SHP77 (cell line): ENCODE measurements around the gene AZGP1.
"Not testable (repeated sequence)": the region's sequence is repeated elsewhere in the genome, so short reads cannot be mapped to it uniquely, and the experiment has no call there.

ENCODE experiments used
- DNase-seq, 2 experiments: peaks; one replicate each; lab custom pipeline; 2025; lab: John Stamatoyannopoulos, UW

The AZGP1 gene

DNA sequence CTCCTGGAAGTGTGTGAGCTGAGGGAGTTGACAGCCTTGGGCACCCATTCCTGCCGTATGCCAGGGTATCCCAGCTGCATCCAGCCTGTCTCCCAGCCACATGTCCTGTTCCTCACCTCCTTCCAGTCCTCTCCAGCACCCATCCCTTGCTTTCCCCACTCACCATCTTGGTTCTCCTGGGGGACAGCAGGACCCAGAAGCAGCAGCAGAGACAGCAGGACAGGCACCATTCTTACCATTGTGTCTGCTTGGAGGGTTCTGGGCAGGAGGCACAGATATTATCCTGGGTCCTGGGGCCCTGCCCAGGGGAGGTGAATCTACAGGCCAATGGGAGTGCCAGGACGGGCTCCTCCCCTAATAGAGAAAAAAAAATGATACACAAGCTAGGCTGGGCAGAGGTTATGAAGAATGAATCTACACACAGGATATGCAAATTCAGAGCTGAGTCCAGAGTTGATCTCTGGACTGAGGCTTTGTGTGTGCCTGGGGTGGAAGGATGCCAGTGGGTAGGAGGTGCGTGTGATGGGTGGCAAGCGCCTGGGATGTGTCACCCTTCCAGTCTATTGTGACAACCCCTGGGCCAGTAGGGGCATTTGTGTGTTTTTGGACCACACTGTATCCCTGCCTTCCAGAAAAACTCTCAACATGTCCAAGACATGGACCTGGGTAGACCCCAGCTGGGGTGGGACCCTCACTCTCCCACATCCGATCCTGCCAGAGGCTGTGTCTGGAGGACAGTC lies at the start of gene AZGP1:
AZGP1 (minus strand) TSS at position 250 of the 740 bp plus-strand sequence; CDS start at position 239, 11 bp downstream.
- no peak for DNase-seq

DNA sequence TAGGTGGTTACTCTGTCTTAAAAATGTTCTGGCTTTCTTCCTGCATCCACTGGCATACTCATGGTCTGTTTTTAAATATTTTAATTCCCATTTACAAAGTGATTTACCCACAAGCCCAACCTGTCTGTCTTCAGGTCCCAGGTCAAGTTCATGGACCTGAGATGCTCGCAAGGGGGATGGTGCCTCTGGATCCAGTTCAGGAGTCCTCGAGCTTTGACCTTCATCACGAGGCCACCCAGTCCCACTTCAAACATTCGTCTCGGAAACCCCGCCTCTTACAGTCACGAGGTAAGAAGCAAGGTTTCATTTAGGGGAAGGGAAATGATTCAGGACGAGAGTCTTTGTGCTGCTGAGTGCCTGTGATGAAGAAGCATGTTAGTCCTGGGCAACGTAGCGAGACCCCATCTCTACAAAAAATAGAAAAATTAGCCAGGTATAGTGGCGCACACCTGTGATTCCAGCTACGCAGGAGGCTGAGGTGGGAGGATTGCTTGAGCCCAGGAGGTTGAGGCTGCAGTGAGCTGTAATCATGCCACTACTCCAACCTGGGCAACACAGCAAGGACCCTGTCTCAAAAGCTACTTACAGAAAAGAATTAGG lies 48.3 kb upstream of the AZGP1 start:
- no peak for DNase-seq

DNA sequence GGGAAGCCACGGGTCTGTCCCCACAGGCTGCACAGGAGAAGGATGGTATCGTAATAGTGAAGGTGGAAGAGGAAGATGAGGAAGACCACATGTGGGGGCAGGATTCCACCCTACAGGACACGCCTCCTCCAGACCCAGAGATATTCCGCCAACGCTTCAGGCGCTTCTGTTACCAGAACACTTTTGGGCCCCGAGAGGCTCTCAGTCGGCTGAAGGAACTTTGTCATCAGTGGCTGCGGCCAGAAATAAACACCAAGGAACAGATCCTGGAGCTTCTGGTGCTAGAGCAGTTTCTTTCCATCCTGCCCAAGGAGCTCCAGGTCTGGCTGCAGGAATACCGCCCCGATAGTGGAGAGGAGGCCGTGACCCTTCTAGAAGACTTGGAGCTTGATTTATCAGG lies 47.7 kb upstream of the AZGP1 start:
- no peak for DNase-seq

DNA sequence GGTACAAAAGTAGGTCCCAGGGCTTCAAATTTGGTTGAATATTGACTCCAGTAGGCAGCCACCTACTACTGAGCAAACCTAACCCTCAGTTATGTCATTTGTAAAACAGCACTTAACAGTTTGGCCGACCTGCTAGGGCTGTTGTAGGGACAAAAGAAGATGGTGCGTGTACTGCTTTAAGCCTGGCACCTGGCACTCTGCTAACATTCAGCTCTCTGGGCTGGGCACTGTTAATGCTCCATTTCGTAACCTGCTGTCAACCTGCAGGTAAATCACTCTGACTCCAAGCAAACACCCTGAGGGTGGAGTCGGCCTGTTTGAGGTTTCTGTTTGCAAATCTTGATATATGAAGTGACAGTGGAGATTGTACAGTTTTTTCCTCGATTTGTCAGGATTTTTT lies 46.8 kb upstream of the AZGP1 start:
- DNase-seq = no peak

DNA sequence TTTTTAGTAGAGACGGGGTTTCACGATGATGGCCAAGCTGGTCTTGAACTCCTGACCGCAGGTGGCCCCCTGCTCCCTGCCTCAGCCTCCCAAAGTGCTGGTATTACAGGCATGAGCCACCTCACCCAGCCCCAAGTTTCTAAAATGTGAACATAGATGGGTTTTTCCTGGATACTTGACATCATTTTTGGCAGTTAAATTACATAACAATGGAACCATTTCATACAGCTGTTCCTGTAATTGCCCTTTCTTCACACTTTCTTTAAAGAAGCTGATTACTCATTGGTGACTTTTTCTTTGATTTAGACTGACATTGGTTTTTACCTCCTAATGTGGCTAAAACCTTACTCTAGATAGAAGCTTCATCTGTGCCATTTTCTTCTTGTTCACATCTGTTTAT lies 45.5 kb upstream of the AZGP1 start:
- no peak for DNase-seq

DNA sequence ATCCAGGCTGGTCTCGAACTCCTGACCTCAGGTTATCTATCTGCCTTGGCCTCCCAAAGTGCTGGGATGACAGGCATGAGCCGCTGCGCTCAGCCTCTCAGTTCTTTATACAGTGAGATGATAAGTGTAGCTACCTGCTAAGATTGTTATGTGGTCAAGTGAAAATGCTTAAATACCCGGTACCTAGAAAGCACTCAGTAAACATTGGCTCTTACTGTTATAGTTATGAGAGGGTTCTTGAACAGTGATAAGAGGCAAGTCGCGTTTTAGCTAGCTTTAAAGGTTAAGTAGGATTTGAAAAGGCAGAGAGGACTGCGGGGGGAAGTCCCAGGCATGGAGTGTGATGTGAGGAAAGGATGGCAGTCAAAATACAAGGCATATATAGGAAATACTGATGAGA lies 44.1 kb upstream of the AZGP1 start:
- no peak for DNase-seq

DNA sequence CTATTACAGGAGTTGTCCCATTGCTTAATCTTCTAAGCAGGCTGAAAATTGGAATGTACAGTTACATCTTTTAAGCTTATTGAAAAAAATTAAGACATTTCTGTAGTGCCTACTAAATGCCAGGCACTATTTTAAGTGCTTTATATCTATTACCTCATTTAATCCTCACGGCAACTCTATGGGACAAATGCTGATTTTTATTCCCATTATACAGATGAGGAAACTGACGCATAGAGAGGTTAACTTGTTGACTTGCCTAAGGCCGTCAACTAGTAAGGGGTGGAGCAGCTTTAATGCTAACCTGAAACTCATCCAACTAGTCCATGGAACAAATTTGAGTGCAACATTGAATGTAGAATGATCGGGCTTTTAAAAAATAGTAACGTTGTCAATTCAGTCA lies 42.0 kb upstream of the AZGP1 start:
- DNase-seq = no peak

GRCh38 chr7:100017300-100017699 lies 41.5 kb upstream of the AZGP1 start:
- DNase-seq = no peak

GRCh38 chr7:100016215-100016901 lies 40.5 kb upstream of the AZGP1 start:
- no peak for DNase-seq

DNA sequence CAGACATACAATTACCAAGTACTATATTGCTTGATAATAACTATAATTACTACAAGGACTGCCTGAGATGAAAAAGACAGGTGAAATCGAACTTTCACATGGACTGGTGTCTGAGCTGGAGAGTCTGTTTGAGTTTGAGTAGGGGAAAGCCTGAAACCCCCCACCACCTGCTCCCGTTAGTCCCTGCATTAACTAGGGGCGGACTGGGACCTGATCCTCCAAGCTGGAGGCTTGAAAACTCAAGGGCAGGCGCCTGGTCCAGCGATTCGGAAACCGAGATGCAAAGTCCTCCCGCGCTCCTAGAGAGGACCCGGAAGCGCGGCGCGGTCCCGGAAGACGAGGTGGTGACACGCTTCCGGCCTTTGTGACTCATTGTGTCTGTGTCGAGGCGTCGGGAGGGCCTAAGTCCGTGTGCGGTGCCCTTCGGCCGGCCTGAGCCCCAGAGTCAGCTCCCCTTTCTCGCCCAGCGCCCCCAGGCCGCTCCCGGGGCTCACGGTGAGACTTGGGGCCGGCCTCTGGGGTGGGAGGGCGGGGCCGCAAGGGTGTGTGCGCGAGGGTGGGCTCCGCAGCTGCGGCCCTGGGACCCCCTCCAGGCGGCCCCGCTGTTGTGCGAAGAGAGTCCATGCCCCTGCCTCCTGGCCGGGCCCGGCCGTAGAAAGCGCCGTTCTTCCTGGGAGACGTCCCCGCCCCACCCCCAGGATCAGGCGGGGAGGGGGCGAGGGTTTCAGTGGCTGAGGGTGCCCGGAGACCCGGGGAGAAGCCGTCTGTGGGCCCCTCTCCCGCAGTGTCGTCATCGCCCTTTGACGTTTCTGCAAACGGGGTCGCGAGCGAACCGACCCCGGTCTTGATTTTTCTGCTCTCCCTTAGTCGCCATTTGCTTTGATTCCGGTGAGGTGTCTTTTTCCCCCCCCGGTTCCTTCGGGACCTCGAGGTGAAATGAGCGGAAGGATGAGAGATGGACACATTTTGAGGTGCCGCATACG lies 39.7 kb upstream of the AZGP1 start, which contains the start of gene ZKSCAN1:
ZKSCAN1 (plus strand) TSS at position 365 of the 983 bp plus-strand sequence. CDS start 7,911 bp downstream, outside the sequence.
- DNase-seq = peak; percentile 85 to 90

- no peak for DNase-seq
These were observed 37.5 kb upstream of the AZGP1 start for GRCh38 chr7:100013328-100013676.

DNA sequence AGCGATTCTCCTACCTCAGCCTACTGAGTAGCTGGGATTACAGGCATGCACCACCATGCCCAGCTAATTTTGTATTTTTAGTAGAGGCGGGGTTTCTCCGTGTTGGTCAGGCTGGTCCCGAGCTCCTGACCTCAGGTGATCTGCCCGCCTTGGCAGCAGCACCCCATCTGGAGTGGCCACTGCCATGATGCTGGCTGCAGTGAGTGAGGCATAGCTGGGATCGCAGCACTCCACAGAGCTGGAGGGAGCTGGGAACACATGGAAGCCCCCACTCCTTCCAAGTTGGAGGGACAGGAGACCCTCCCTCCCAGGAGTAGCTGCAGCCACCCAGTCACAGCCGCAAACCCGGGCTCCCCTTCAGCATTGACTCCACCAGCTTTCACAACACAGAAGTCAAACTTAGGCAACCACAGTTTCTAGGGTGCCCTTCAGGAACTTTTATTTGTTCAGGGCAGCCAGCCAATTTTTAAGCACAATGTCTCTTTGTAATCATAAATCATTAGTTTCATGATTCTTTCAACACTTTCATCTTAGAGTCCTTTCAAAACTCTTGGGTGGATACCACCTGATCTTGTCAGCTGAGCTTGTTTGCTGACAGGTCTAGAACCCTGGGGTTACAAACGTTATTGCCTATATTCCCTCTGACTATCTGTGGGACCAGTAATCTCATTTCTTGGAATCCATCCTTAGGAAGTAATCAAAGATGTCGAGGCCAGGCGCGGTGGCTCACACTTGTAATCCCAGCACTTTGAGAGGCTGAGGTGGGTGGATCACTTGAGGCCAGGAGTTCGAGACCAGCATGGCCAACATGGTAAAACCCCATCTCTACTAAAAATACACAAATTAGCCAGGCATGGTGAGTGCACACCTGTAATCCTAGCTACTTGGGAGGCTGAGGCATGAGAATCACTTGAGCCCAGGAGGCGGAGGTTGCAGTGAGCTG lies 36.8 kb upstream of the AZGP1 start:
- not testable (repeated sequence) for DNase-seq

DNA sequence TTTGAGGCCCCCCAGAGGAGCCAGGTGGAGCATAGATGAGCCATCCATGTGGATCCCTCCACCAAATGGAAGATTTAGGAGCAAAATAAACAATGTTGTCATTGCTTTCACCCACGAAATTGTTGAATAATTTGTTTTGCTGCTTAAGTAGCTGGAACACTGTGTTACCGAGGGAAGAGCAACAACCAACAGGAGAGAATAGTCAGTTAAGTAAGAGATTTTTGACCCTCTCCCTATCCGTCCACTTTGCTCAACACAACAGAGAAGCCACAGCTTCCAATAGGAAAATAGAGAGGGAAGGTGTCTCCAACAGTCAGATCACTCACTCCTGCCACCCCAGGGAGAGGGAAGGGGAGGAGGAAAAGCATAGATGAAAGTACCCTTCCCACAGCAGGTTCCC lies 35.7 kb upstream of the AZGP1 start:
- DNase-seq = no peak

GRCh38 chr7:100010901-100011300 lies 35.1 kb upstream of the AZGP1 start:
- no peak for DNase-seq

- not testable (repeated sequence) for DNase-seq
These were observed 34.1 kb upstream of the AZGP1 start for GRCh38 chr7:100009952-100010351.

DNA sequence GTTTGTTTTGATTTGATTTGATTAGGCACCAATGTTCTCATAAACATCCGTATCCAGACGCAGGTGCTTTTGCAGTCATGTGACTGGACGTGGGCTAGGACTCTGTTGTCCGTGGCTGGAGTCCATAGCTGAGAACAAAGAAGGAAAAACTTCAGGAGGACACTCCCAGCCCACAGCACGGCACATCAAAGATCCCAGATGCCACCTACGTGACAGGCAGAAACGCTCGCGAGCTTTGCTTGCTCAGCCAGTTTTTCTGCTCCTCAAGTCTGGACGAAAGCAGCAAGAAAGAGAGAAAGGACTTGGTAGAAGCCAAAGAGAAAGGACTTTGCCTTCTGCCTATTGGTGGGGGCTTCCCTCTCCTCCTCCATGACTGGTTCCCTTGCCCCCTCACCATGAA lies 32.7 kb upstream of the AZGP1 start:
- no peak for DNase-seq

- no peak for DNase-seq
These were observed 32.1 kb upstream of the AZGP1 start for GRCh38 chr7:100007887-100008286.

DNA sequence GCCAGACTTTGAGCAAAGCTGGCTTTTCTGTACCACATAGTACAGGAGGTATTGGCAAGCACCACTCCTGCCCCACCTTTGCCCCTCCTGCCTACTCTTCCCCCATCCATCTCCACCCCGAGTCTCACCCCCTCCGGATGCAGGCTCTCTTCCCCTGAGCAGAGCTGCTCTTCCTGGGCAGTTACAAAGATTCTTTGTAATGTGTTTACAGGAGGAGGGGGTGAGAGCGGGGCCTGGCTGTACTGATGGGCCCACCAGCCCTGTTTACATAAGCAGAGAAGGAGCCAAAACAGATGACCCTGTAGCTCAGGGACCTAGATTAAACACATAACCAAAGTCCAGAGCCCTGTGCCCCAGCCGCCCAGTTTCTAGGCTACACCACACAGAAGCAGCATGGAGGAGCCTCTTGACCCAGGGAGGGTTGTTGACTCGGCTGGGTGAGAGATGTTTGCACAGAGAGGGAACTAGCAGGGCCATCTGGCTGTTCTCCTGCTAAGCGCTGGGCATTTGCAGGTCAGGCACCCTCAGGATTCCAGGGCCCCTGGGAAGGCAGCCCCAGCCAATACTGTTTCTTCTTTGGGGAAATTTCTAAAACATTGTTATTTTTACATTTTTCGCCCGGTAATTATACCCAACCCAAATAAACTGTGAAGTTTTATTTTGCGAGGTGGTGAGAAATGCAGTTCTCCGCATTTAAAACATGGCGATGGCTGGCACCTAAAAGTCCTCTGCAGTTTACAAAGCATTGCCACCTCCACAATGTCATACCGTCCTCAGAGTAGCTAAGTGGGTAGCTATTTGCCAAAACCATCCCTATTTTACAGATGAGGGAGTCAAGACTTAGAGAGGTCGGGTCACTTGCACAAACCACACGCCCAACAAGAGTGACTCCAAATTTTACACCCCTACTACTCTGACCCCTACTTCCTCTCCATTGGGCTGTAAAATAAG lies 28.2 kb upstream of the AZGP1 start:
- peak; percentile 92 to 95 for DNase-seq

GRCh38 chr7:100000239-100000638 lies 24.4 kb upstream of the AZGP1 start:
- no peak for DNase-seq
